HepG2 (cell line): ENCODE data around the gene GSTM4. TPM values are rescaled to one million over a fixed set of nuclear protein-coding genes. Genes with fewer than 3 reads are reported as not detected.

Source experiments
- AKAP8 ChIP-seq: sonication (generic); formaldehyde crosslinking; IDR thresholded peaks from 2 replicates; pipeline ENCODE4 v1.5.1; 2020; ENCODE audit warnings: mild to moderate bottlenecking, missing genetic modification reagents
- BORCS8-MEF2B ChIP-seq: sonication (generic); formaldehyde crosslinking; IDR thresholded peaks from 2 replicates; pipeline ENCODE4 v1.8.0; 2022; ENCODE audit warnings: mild to moderate bottlenecking, missing genetic modification reagents
- DMAP1 ChIP-seq: IDR thresholded peaks from 2 replicates; pipeline ENCODE4 v1.6.1; 2016
- KDM4B ChIP-seq: sonication (generic); formaldehyde crosslinking; IDR thresholded peaks from 2 replicates; pipeline ENCODE4 v1.4.0; 2020; ENCODE audit warnings: missing genetic modification reagents
- MAFK ChIP-seq, 2 experiments: IDR thresholded peaks in 1 of 2; conservative IDR thresholded peaks in 1 of 2; 2 replicates each; pipeline ENCODE4 v1.6.1; 2011; ENCODE audit warnings: improper control_type of control experiment in 2 of 2, low read length in 2 of 2
- NR3C1 ChIP-seq: sonication (generic); formaldehyde crosslinking; IDR thresholded peaks from 2 replicates; pipeline ENCODE4 v1.4.0; 2020; ENCODE audit warnings: missing genetic modification reagents
- SIX4 ChIP-seq: sonication (generic); formaldehyde crosslinking; IDR thresholded peaks from 2 replicates; pipeline ENCODE4 v1.4.0; 2020; ENCODE audit warnings: missing genetic modification reagents
- SMYD3 ChIP-seq: sonication (generic); formaldehyde crosslinking; IDR thresholded peaks from 2 replicates; pipeline ENCODE4 v1.8.1; 2023; ENCODE audit warnings: mild to moderate bottlenecking, missing genetic modification reagents
- TBP ChIP-seq: sonication (generic); formaldehyde crosslinking; IDR thresholded peaks from 2 replicates; pipeline ENCODE4 v1.5.0; 2020; ENCODE audit warnings: missing genetic modification reagents
- TRIM24 ChIP-seq: sonication (generic); formaldehyde crosslinking; IDR thresholded peaks from 2 replicates; pipeline ENCODE4 v1.8.0; 2022; ENCODE audit warnings: mild to moderate bottlenecking, missing genetic modification reagents
- ZFP41 ChIP-seq: sonication (generic); formaldehyde crosslinking; IDR thresholded peaks from 2 replicates; pipeline ENCODE4 v1.4.0; 2020; ENCODE audit warnings: mild to moderate bottlenecking, missing genetic modification reagents, borderline replicate concordance
- ZNF251 ChIP-seq: sonication (generic); formaldehyde crosslinking; IDR thresholded peaks from 2 replicates; pipeline ENCODE4 v1.9.0; 2021; ENCODE audit warnings: mild to moderate bottlenecking, missing genetic modification reagents
- ZNF678 ChIP-seq: sonication (generic); formaldehyde crosslinking; IDR thresholded peaks from 2 replicates; pipeline ENCODE4 v1.4.0; 2020; ENCODE audit warnings: mild to moderate bottlenecking, missing genetic modification reagents
- ZNF720 ChIP-seq: sonication (generic); formaldehyde crosslinking; IDR thresholded peaks from 2 replicates; pipeline ENCODE4 v1.4.0; 2020; ENCODE audit warnings: missing genetic modification reagents
- polyA plus RNA-seq, 8 experiments: library from polyadenylated mRNA; depleted of rRNA in 3 of 8; stranded (reverse) in 7 of 8; unstranded in 1 of 8; fragments of >200 nt; fragmentation: Illumina TruSeq in 4 of 8; extraction: Trizol in 4 of 8; gene quantifications; 2 replicates each; pipeline versions ENCODE4 v1.2.1 to v1.2.3, GENCODE V29; 2011 to 2016; ENCODE audit warnings: low read depth in 4 of 8, missing spikeins in 1 of 8, mixed read lengths in 1 of 8; ENCODE audit not compliant: insufficient read depth in 1 of 8
- total RNA-seq, 5 experiments: library from RNA; depleted of rRNA; stranded (reverse); fragments of >200 nt; fragmentation: Illumina TruSeq; extraction: Trizol; gene quantifications; 2 replicates each; pipeline ENCODE4 v1.2.3, GENCODE V29; 2016; ENCODE audit warnings: low read depth in 1 of 5
- TF ChIP-seq, protein P1 (sequence below): sonication (generic); formaldehyde crosslinking; IDR thresholded peaks from 2 replicates; pipeline ENCODE4 v1.4.0; 2020; ENCODE audit warnings: missing genetic modification reagents, mild to moderate bottlenecking, borderline replicate concordance
- TF ChIP-seq, protein P2 (sequence below): sonication (generic); formaldehyde crosslinking; IDR thresholded peaks from 2 replicates; pipeline ENCODE4 v1.4.0; 2020; ENCODE audit warnings: mild to moderate bottlenecking, missing genetic modification reagents, borderline replicate concordance
- TF ChIP-seq, protein P3 (sequence below): sonication (generic); formaldehyde crosslinking; IDR thresholded peaks from 2 replicates; pipeline ENCODE4 v1.9.0; 2021; ENCODE audit warnings: missing genetic modification reagents, borderline replicate concordance
- TF ChIP-seq, protein P4 (sequence below): sonication (generic); formaldehyde crosslinking; IDR thresholded peaks from 2 replicates; pipeline ENCODE4 v1.5.0; 2020; ENCODE audit warnings: missing genetic modification reagents, mild to moderate bottlenecking, borderline replicate concordance
- TF ChIP-seq, protein P5 (sequence below): sonication (generic); formaldehyde crosslinking; IDR thresholded peaks from 2 replicates; pipeline ENCODE4 v1.4.0; 2020; ENCODE audit warnings: missing genetic modification reagents
- TF ChIP-seq, protein P6 (sequence below): sonication (generic); formaldehyde crosslinking; IDR thresholded peaks from 2 replicates; pipeline ENCODE4 v1.5.1; 2020; ENCODE audit warnings: missing genetic modification reagents, mild to moderate bottlenecking, borderline replicate concordance

GSTM4 gene
- total and polyA plus RNA-seq, 2 of the 13 experiments (the other 11 are each of a cell fraction or from before 2014, with no cell fraction given), result 25.3 to 40.8 TPM

DNA sequence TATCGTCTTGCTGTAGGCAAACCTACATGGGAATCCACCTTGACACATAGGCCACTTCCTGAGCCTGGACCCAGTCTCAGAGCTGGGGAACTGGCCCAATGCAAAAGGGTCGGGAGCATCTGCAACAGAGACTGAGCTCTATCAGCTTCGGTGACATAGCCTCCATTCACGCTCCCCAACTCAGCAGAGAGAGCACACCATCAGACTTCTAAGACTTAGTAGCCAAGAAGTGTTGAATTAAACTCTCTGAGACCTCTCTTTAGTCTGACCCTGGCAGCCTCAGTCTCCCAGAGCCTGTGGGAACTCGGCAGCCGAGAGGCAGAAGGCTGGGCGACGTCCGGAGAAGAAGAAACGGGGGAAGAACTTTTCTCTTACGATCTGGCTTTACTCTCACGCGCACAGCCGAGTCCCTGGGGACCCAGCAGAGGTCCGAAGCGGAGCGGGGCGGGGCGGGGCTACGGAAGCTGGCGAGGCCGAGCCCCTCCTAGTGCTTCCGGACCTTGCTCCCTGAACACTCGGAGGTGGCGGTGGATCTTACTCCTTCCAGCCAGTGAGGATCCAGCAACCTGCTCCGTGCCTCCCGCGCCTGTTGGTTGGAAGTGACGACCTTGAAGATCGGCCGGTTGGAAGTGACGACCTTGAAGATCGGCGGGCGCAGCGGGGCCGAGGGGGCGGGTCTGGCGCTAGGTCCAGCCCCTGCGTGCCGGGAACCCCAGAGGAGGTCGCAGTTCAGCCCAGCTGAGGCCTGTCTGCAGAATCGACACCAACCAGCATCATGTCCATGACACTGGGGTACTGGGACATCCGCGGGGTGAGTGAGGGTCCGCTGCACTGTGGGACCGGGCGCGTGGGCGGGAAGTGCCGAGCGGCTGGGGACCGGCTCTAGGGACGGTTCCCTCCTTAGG lies at the start of gene GSTM4 (continued):
- TF ChIP-seq, protein P1, sequence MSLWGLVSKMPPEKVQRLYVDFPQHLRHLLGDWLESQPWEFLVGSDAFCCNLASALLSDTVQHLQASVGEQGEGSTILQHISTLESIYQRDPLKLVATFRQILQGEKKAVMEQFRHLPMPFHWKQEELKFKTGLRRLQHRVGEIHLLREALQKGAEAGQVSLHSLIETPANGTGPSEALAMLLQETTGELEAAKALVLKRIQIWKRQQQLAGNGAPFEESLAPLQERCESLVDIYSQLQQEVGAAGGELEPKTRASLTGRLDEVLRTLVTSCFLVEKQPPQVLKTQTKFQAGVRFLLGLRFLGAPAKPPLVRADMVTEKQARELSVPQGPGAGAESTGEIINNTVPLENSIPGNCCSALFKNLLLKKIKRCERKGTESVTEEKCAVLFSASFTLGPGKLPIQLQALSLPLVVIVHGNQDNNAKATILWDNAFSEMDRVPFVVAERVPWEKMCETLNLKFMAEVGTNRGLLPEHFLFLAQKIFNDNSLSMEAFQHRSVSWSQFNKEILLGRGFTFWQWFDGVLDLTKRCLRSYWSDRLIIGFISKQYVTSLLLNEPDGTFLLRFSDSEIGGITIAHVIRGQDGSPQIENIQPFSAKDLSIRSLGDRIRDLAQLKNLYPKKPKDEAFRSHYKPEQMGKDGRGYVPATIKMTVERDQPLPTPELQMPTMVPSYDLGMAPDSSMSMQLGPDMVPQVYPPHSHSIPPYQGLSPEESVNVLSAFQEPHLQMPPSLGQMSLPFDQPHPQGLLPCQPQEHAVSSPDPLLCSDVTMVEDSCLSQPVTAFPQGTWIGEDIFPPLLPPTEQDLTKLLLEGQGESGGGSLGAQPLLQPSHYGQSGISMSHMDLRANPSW (CRISPR knock-in tag), result no peak
- TF ChIP-seq, protein P2, sequence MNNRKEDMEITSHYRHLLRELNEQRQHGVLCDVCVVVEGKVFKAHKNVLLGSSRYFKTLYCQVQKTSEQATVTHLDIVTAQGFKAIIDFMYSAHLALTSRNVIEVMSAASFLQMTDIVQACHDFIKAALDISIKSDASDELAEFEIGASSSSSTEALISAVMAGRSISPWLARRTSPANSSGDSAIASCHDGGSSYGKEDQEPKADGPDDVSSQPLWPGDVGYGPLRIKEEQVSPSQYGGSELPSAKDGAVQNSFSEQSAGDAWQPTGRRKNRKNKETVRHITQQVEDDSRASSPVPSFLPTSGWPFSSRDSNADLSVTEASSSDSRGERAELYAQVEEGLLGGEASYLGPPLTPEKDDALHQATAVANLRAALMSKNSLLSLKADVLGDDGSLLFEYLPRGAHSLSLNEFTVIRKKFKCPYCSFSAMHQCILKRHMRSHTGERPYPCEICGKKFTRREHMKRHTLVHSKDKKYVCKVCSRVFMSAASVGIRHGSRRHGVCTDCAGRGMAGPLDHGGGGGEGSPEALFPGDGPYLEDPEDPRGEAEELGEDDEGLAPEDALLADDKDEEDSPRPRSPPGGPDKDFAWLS (CRISPR knock-in tag), result no peak
- TF ChIP-seq, protein P3, sequence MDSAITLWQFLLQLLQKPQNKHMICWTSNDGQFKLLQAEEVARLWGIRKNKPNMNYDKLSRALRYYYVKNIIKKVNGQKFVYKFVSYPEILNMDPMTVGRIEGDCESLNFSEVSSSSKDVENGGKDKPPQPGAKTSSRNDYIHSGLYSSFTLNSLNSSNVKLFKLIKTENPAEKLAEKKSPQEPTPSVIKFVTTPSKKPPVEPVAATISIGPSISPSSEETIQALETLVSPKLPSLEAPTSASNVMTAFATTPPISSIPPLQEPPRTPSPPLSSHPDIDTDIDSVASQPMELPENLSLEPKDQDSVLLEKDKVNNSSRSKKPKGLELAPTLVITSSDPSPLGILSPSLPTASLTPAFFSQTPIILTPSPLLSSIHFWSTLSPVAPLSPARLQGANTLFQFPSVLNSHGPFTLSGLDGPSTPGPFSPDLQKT, result no peak
- TF ChIP-seq SIX4 (CRISPR knock-in tag) (no peak; the same call in 1 of the 2 replicates), DMAP1 (CRISPR knock-in tag) (peak; percentile 60; the same call in 1 of the 2 replicates), ZNF251 (no peak), SMYD3 (CRISPR knock-in tag) (0 out of 2 replicates have a peak, but pooled peaks have one; percentile 72), TBP (CRISPR knock-in tag) (no peak), BORCS8-MEF2B (peak; percentile 69; the same call in 1 of the 2 replicates), KDM4B (CRISPR knock-in tag) (no peak), ZFP41 (CRISPR knock-in tag) (no peak), MAFK (conservative IDR thresholded peaks at IDR 0.05 in 1 of 2, IDR thresholded peaks at IDR 0.05 in 1 of 2; ENCODE audit: low read length in 2 of 2) (no peak), NR3C1 (CRISPR knock-in tag) (no peak), TRIM24 (CRISPR knock-in tag) (no peak), AKAP8 (CRISPR knock-in tag) (no peak), ZNF678 (CRISPR knock-in tag) (peak; percentile 76; the same call in 1 of the 2 replicates), ZNF720 (CRISPR knock-in tag) (no peak)
- TF ChIP-seq, protein P4, sequence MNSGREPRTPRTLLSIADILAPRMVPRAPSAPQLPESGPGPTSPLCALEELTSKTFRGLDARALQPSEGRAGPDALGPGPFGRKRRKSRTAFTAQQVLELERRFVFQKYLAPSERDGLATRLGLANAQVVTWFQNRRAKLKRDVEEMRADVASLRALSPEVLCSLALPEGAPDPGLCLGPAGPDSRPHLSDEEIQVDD (CRISPR knock-in tag), result no peak; the same call in 1 of the 2 replicates
- TF ChIP-seq, protein P5, sequence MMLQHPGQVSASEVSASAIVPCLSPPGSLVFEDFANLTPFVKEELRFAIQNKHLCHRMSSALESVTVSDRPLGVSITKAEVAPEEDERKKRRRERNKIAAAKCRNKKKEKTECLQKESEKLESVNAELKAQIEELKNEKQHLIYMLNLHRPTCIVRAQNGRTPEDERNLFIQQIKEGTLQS (CRISPR knock-in tag), result no peak
- TF ChIP-seq, protein P6, sequence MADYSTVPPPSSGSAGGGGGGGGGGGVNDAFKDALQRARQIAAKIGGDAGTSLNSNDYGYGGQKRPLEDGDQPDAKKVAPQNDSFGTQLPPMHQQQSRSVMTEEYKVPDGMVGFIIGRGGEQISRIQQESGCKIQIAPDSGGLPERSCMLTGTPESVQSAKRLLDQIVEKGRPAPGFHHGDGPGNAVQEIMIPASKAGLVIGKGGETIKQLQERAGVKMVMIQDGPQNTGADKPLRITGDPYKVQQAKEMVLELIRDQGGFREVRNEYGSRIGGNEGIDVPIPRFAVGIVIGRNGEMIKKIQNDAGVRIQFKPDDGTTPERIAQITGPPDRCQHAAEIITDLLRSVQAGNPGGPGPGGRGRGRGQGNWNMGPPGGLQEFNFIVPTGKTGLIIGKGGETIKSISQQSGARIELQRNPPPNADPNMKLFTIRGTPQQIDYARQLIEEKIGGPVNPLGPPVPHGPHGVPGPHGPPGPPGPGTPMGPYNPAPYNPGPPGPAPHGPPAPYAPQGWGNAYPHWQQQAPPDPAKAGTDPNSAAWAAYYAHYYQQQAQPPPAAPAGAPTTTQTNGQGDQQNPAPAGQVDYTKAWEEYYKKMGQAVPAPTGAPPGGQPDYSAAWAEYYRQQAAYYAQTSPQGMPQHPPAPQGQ (CRISPR knock-in tag), result no peak
